Stimulated activated CD4-positive, alpha-beta T cell treated with anti-CD3 and anti-CD28 coated beads, Interleukin-15, amount 100 ng/mL, for 1 hour (primary cell): Measurements from ENCODE around the gene PRKG1.
"Not testable (repeated sequence)": the region's sequence is repeated elsewhere in the genome, so short reads cannot be mapped to it uniquely, and the experiment has no call there.

Experiments
- DNase-seq, 2 donors: peaks; one replicate each; pipeline ENCODE4 v3.0.0-alpha.2; 2020; ENCODE audit warnings: low read depth in 1 of 2, low spot score in 1 of 2

PRKG1 gene

DNA sequence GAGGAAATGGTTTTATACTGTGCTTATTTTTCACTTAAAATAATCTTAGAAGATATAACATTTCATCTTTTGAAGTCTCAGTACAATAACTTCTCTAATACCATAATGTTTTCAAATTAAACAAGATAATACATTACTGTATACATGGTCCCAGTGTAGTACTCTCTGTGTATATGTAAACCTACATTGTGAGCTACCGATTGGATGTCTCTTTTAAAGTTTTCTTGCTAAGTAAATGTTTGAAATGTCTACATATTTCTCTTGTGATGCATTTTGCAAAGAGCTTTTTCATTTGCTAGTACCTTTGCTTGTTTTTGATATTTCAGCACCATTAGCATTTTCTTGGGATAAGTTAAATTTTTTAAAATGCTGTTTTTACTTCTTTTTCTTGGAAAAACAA is 94.8 kb downstream of the PRKG1 start:
- DNase-seq: no peak

DNA sequence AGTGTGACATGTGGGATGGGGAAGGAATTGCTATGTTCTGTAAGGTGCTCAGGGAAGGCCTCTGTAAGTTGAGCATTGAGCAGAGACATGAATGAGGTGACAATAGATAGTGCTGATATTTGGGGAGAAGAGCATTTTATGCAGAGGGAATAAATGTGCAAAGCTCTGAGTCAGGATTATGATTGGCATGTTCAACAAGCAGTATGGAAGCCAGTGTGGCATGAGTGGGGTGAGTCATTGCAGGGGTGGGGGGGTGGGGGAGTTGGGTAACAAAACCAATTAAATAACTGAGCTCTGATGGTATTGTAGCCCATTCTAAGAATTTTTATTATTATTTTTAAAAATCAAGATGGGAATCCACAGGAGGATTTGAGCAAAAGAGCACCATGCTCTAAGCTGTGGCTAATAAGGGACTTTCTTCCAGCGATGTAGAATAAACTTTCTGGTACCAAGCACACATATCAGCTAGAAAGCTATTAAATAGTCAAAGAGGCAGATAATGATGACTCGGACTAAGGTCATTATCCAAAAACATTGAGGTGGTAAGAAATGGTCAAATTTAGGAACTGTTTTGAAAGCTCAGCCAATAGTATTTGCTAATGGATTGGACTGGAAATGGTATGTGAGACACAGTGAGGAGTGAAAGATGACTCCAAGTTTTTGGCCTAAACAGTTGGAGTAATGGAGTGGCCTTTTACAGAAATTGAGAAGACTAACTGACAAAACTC is 96.4 kb downstream of the PRKG1 start:
- no peak for DNase-seq

DNA sequence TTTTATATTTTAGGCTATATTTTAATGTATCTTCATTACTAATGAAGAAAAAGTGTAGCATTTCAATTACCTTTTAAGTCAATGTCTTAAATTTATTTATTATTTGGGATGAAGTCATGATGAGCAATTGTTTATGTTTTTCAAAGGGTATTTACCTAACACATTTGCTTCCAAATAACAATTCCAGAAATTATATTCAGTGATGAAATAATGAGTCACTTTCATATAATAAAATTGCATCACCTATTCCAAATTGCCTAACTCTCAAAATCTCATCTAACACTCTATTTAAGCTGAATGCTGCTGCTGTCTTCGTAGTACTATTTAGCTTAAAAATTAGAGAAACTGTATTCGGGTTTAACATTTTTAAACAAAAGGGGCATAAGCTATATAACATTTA is 97.7 kb downstream of the PRKG1 start:
- DNase-seq: no peak

DNA sequence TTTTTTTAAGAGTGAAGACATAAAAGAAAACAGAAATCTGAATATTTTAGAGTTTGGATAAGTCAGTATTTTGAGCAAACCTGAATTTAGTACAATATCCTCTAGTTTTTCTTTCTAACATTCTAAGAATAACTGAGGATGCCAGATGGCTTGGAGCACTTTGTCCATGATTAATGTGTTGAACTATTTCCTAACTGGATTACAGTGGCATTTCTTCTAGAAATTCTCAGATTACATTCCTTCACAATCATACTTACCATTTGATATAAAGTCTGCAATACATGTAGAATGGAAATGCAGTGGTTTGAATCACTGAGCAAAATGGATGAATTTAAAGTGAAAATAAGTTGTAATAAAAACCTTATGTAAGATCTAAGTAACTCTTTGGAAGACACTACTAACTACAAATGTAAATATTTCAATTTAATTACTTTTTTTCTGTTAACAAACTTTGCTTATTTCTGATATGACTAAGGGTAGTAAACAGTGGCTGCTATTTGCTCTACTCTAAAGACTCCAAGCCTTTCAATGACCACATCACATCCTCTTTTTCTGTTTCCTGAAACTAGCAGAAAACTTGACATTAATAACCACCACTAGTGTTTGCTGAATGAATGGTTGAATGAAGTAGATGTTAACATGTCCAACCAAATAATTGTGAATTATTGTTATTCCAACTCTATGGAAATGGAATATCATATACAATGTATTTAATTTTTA is 102.8 kb downstream of the PRKG1 start:
- DNase-seq: no peak

DNA sequence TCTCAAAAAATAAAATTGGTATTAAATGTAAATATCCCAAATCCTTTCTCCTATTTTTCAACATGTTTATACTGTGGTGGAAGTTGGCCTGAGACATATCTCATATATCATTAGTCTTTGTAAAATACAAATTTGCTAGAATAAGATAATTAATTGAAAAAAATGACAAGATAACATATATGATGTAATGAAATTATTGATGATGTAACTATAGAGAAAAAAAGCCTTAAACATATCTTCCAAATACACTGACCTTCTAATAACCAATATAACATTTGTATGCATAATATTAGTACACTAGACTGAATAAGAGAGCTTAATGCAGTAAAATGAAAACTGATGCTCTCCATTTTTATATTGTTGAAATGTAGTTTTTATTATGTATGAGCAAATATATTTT is 104.3 kb downstream of the PRKG1 start:
- DNase-seq: no peak

DNA sequence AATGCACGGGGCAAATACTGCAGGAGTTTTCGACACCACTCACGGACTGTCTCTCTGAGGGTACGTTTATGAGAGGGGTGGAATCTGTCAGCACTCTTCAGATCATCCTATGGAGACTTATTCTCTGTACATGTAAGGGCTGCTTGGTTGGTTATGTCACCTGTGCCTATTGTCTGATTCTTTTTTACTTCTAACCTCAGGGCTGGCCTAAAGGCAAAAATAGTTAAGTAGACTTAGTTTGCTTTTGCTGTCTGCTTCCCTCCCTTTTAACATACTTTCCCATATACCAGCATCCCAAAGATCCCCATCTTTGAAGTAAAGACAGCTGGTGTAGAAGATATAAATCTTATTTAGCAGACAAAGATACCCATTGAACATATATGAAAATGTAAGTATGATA is 105.9 kb downstream of the PRKG1 start:
- DNase-seq: no peak

DNA sequence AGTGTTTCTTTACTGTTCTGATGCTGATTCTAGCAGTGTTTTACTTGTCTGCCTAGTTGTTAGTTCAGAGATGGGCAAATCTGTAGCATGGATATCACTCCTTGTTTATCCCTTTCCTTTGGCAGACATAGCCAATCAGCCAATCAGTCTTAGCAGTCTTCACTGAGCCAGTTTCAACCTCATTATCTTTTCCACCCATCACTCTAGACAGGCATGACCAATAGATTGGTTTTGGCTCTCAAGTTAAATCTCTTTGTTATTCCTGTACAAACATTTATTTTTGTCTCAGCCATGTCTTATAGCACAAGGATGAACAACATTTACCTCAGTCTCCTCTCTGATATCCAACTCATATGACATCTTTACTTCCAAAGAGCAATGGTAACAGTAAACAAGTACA is 109.5 kb downstream of the PRKG1 start:
- no peak for DNase-seq

DNA sequence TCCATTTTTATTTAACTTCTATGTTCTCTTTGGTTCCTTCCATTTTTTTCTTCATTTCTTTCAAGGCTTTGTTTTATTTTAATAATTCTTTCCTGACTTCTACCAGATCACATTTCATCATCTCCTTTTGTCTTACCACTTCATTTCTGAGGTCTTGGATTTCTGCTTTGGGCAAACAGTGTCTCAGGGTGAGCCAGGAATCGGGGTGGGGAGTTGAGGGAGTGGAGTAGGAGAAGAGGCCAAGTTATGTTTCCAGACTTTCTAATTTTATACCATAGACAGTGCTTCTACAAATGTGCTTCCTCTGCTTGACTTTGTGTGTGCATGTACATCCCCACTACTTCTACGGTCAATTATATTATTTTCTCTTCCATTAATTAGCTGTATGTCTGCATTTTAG is 112.1 kb downstream of the PRKG1 start:
- DNase-seq: no peak

DNA sequence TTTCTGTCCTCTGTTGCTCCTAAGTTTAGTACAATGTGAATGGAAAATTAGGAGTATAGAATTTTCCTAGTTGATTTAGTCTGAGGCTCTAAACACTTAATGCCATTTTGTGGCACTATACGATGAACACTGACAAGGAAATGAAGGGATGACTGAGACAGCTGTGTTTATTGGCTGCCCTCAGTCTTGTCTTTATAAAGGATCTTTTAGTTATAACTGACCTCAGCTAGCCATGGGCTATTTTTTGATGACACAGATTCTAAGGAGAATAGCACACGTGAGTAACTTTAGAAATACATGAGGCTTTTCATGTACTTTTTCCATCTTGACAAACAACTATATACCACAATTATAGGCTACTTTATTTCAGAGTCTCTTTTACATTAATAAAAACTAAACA is 113.7 kb downstream of the PRKG1 start:
- no peak for DNase-seq

DNA sequence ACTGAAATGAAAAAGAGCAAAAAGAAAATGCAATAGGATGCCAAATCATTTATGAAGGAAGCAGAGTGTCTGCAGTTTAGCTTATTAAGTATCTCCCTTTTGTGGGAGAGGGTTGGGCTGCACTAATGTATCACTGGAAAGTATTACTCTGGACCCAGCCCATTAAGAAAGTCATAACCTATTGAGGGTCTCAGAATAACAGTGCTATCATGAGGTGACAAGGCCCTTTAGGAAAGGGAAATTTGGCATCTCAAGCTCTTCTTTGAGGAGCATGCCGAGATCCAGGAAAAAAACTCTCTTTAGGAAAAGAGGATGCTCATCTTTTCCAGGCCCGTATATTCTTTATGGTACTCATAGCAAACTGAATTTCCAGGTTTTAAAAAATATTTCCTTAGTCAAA is 114.6 kb downstream of the PRKG1 start:
- DNase-seq: no peak

DNA sequence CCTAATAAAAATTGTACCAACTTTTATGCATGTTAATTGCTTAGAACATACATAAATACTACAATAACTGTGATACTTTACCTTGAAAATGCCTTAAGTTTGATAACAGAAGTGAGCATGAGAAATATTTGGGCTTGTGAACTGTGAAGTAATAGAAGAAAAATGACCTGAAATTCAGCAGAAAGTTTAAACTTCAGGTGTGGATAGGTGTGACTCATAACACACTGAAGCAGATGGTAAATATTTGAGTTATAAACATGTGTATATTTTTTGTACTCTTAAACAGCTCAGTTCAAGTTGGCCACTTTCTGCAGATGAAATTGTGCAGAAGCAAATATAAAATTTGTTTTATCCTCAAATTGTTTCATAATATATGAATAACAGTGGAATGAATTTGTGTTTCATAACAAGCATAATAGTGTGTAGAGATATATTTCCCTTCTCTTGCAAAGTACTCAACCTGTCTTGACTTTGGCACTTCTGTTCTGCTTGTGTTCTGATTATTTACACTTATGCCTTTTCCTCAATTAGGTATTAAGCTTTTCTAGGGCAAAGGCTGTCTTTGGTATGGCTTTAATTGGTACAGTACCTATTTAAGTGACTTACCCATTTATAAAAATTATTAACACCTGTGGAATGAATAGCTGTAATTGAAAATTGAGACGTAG is 122.4 kb downstream of the PRKG1 start:
- DNase-seq: no peak

DNA sequence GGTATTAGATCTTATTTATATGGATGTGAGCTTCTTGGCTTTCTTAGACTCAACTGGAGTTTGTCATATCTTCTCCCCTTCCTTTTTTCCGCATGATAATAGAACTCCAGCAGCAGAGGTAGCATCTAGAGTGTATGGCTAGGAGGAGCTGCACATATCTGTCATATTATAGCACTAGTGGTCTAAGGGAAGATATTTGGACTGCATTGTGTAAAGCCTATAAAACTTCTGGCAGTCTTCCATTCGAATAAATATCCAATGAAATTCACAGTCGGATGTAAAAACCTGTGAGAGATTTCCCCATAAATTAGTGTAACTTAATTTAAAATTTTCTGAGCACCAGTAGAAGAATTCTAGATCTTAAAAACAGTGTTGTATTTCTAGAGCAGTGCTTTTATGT is 123.9 kb downstream of the PRKG1 start:
- no peak for DNase-seq

DNA sequence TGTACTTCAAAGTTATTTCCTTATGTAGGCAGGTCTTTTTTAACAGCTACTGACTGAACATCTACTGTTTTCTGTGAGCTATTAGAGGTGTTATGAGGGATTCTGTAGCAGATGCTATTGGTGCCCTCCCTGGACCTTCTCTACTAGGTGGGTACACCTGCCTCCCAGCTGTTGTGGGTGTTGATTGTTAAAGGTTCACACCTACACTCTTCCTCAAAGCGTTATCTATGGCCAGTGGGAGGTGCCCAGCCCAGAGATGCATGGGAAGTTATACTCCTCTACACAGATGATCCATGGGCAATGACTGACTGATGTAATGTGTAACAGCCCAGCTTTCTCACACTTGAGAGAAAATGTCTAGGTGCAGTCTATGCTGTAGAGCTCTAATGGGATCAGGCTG is 127.7 kb downstream of the PRKG1 start:
- no peak for DNase-seq

DNA sequence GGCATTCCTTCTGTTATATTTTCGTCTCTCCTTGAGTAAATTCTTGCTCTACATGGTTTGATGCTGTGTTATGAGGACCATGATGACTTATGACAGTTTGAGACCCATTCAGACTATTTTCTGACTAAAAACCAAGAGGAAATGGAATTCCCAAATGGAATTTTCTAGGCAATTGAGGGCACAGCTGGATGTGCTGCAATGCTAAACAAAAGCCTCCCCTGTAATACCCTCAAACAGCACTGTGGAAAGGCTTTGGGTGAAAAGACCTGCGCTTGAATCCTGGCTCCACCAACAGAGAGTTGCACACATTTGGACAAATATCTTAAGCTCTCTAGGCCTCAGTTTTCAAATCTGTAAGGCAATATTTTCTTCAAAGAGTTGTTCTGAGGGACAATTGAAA is 129.1 kb downstream of the PRKG1 start:
- DNase-seq: no peak

DNA sequence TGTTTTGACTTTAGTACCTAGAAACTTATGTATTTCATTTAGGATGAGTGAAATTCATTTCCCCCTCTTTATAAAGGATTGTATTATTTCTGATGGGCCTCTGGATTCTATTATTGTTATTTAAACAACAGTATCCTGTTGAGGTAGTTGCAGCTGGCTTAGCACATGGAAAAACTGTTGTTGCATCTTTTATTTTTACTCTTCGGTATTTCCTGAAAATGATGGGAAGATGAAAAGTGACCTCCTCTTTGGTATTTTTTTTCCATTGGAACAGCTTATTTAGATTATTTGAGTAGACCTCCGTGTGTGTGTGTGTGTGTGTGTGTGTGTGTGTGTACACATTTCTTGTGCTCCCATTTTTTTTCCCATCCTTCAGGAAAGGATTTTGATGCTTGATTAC is 129.8 kb downstream of the PRKG1 start:
- no peak for DNase-seq

DNA sequence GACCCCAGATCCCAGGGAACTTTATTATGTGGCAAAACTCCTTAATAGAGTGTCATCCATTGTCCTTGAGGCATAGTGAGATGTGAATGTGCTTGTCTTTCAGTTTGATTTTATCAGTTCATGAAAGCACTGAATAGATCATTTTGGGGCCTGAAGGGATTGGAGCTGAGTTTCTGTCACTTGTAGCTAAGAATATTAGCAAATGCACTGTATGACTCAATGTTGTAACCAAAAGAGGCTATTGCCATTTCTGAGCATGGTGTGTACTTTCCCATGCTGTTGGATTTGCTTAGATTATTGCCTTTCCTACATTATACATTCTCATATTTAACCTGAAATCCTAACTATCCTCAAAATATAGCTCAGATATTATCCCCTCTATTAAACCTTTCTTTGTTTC is 130.4 kb downstream of the PRKG1 start:
- no peak for DNase-seq

DNA sequence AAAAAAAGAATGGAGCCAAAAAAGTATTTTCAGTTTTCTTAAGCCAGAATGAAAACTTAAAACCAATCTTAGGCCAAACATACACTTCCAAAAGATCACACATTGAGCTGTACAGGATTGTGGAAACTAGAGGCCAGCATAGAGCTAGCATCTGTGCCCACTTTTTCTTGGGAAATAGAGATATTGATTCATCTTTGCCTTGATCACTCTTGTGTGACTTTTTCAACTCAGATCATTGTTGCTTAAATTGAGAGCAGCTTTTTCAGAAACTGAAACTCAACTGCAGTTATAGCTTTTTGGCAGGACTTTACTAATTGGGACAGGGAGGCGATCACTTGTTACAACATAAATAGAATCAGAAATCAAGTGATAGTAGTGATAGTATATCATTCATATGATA is 132.2 kb downstream of the PRKG1 start:
- DNase-seq: no peak

DNA sequence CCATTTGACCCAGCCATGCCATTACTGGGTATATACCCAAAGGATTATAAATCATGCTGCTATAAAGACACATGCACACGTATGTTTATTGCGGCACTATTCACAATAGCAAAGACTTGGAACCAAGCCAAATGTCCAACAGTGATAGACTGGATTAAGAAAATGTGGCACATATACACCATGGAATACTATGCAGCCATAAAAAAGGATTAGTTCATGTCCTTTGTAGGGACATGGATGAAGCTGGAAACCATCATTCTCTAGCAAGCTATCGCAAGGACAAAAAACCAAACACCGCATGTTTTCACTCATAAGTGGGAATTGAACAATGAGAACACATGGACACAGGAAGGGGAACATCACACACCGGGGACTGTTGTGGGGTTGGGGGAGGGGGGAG is 138.7 kb downstream of the PRKG1 start:
- DNase-seq: not testable (repeated sequence)

DNA sequence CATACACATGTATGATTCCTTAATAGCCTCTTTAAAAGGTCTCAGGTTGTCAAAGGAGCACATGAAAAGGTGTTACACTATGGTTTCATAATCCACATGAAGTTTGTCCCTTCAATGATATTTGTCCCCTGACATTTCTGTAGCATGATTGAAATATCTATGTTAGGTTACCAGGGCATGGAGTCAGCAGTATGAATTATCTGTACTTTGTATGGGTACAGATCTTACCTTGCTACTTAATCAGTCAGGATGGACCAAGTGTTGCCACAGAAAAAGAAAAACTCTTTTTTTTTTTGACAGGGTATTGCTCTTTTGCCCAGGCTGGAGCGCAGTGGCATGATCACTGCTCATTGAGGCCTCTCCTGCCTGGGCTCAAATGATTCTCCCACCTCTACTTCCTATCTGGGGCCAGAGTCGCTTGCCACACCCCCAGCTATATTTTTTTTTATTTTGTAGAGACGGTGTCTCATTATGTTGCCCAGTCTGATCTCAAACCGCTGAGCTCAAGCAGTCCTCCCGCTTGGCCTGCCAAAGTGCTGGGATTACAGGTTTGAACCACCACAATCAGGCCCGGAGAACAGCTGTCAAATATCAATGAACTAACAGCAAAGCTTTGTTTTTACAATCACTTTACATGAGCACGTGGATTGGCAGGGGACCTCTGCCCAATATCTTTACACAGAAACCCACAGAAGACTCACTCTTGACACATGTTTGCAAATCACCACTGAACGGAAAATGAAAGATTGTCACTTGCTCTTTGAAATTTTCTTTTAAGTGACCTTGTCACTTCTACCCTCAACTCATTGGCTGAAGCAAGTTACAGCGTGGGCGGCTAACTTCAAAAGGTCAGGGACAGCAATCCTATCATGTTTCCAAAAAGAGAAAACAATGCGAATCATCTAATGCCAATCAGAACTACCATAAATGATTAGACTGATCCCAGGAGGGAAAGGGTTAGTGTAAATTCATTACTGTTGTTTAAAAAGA is 140.2 kb downstream of the PRKG1 start:
- DNase-seq: no peak

DNA sequence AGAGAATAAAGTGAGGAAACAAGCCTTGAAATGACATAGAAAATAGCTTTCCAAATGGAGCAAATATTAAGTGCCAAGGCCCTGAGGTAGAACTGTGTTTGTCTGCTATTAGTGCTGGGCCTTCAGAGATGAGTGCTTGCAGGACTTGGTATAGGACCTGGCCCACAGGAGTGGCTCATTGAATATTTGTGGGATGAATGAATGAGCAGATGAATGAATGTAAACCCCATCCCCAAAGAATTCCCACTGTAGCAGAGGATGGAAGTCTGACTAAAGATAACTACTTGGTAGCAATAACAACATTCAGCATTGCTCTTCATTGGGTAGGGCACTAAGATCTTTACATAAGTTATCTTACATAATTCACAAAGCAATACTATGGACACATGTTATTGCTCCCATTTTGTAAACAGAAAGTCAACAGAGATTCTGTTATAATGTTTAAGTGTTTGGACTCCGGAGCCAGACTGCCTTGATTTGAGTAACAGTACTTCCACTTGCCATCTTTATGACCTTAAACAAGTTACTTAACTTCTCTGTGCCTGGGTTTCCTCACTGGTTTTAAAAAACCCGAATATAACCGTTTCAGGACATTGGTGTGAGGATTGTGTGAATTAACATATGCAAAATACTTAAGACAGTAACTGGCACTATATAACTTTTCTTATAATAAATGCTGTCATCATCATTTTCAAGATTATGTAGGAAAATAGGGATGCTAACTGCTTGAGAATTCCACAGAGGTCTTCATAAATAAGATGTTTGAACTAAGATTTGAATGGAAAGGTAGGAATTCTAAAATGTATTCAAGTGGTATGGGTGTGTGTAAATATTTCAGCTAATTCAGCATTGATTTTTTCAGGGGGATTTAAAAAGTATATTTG is 141.9 kb downstream of the PRKG1 start:
- no peak for DNase-seq
